Measurements from ENCODE around the gene SIAH1. TPM values are rescaled to one million over a fixed set of nuclear protein-coding genes. Genes with fewer than 3 reads are reported as not detected.
A peak's percentile ranks its signal among the peaks of the same experiment; 100 is the strongest.
"Not testable (repeated sequence)": the region's sequence is repeated elsewhere in the genome, so short reads cannot be mapped to it uniquely, and the experiment has no call there.

Gene SIAH1
- total RNA-seq, 4 donors from 2014 or later = 13.1 to 24.4 (median 16.5) TPM

GRCh38 chr16:48354877-48355855 is 30.0 kb downstream of the SIAH1 start:
- H3K27ac ChIP-seq = no peak overlapping the region
- H3K36me3 ChIP-seq = peaks cover 0 to 66% (median 0%) of the 10 kb centered on the region in 3 donors
- H3K27me3 ChIP-seq = no peaks in the 10 kb centered on the region
- peaks cover 0 to 14% (median 0%) of the 10 kb centered on the region in 3 donors for H3K4me1 ChIP-seq
- no peaks in the 10 kb centered on the region for H3K9me3 ChIP-seq
- H3K4me3 ChIP-seq = no peak overlapping the region
- TF ChIP-seq POLR2A (IDR thresholded peaks at IDR 0.05) (no peak), CTCF (IDR thresholded peaks at IDR 0.05) (no peak)
- DNase-seq = no peak
- intact Hi-C loops (cut with DNase I) = loop anchor here (5.0 to 10.0 kb wide), 2 partner anchors 172 to 270 kb away; no protein-coding TSS in a partner anchor
- 87 to 89% methylated on average over 11 of the region's 11 CpGs for WGBS, 2 donors

GRCh38 chr16:48354385-48354784 is 30.8 kb downstream of the SIAH1 start:
- DNase-seq = not testable (repeated sequence)
- Histone ChIP-seq H3K36me3 (peaks cover 0 to 70% (median 0%) of the 10 kb centered on the region in 3 donors), H3K4me1 (peaks cover 0 to 14% (median 0%) of the 10 kb centered on the region in 3 donors)

GRCh38 chr16:48353565-48354163 is 31.5 kb downstream of the SIAH1 start:
- TF ChIP-seq CTCF (IDR thresholded peaks at IDR 0.05) (peak; percentile 65 to 94 (median 88)), POLR2A (IDR thresholded peaks at IDR 0.05) (no peak)
- H3K9me3 ChIP-seq = no peaks in the 10 kb centered on the region
- no peak for DNase-seq
- peaks cover 0 to 70% (median 0%) of the 10 kb centered on the region in 3 donors for H3K36me3 ChIP-seq
- peaks cover 0 to 14% (median 0%) of the 10 kb centered on the region in 3 donors for H3K4me1 ChIP-seq
- intact Hi-C loops (cut with DNase I) = loop anchor here (5.0 to 10.0 kb wide), 2 partner anchors 174 to 271 kb away; no protein-coding TSS in a partner anchor
- H3K4me3 ChIP-seq = no peak overlapping the region
- H3K27ac ChIP-seq = no peak overlapping the region
- 15 to 16% methylated on average over 6 to 7 of the region's 7 CpGs for WGBS, 2 donors
- no peaks in the 10 kb centered on the region for H3K27me3 ChIP-seq

More at GRCh38 chr16:48354385-48354784, 30.8 kb downstream of the SIAH1 start:
- intact Hi-C loops (cut with DNase I) = loop anchor here (5.0 to 10.0 kb wide), 2 partner anchors 173 to 270 kb away; no protein-coding TSS in a partner anchor
- not testable (repeated sequence) for H3K9me3 ChIP-seq, H3K27me3 ChIP-seq, H3K4me3 ChIP-seq, H3K27ac ChIP-seq
- WGBS, 2 donors = 93 to 94% methylated on average over 5 of the region's 5 CpGs

GRCh38 chr16:48352648-48353390 is 32.4 kb downstream of the SIAH1 start:
- intact Hi-C loops (cut with DNase I) = loop anchor here (5.0 to 10.0 kb wide), 2 partner anchors 174 to 272 kb away; no protein-coding TSS in a partner anchor
- Histone ChIP-seq H3K4me1 (peaks cover 0 to 14% (median 0%) of the 10 kb centered on the region in 3 donors), H3K9me3 (no peaks in the 10 kb centered on the region), H3K4me3 (no peak overlapping the region), H3K36me3 (peaks cover 0 to 73% (median 0%) of the 10 kb centered on the region in 3 donors), H3K27ac (no peak overlapping the region), H3K27me3 (no peaks in the 10 kb centered on the region)
- TF ChIP-seq POLR2A (IDR thresholded peaks at IDR 0.05) = no peak
- no peak for TF ChIP-seq CTCF (IDR thresholded peaks at IDR 0.05)
- WGBS, 2 donors = 77 to 81% methylated on average over 7 of the region's 7 CpGs
- DNase-seq = no peak

- Histone ChIP-seq H3K4me3 (no peak overlapping the region), H3K9me3 (no peaks in the 10 kb centered on the region), H3K4me1 (peaks cover 0 to 9% (median 0%) of the 10 kb centered on the region in 3 donors), H3K36me3 (peaks cover 0 to 83% (median 4%) of the 10 kb centered on the region in 3 donors), H3K27me3 (no peaks in the 10 kb centered on the region), H3K27ac (no peak overlapping the region)
- DNase-seq = no peak
- 30 to 67% methylated on average over 1 to 3 of the region's 3 CpGs for WGBS, 2 donors
- TF ChIP-seq POLR2A (IDR thresholded peaks at IDR 0.05) (no peak), CTCF (IDR thresholded peaks at IDR 0.05) (no peak)
- intact Hi-C loops (cut with DNase I) = loop anchor here (5.0 to 10.0 kb wide), 2 partner anchors 177 to 274 kb away; no protein-coding TSS in a partner anchor
Observed at GRCh38 chr16:48350736-48351135, 34.5 kb downstream of the SIAH1 start.
